OCI-LY7 (cell line): ENCODE measurements around the gene ARV1.
"Not testable (repeated sequence)": the region's sequence is repeated elsewhere in the genome, so short reads cannot be mapped to it uniquely, and the experiment has no call there.

Source experiments
- EZH2phosphoT487 ChIP-seq: fragments of 200-600 bp; sonication (generic); IDR thresholded peaks from 2 replicates; pipeline ENCODE4 v1.6.1; 2018; ENCODE audit warnings: low read depth, borderline replicate concordance, mild to moderate bottlenecking, mixed run types, antibody characterized with exemption, low read length, moderate library complexity, mixed read lengths
- TF ChIP-seq, protein P1 (sequence below): fragments of 200-600 bp; sonication (generic); conservative IDR thresholded peaks from 2 replicates; pipeline ENCODE4 v1.5.1; 2014; ENCODE audit warnings: mild to moderate bottlenecking, antibody characterized with exemption, low read length, moderate library complexity, mixed read lengths

DNA sequence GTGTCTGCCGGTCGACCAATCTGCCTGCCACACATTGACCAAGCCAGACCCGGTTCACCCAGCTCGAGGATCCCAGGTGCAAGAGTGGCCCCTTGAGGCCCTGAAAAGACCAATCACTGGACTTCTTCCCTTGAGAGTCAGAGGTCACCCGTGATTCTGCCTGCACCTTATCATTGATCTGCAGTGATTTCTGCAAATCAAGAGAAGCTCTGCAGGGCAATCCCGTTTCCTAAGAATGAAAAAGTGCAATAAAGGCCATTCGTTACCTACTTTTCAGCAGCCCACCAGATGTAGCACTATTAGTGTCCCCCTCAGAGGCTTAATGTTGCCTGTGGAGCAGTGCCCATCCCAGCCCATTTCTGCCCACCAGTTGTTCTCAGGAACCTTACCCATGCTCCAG is 43.6 kb downstream of the ARV1 start:
- TF ChIP-seq, protein P1, sequence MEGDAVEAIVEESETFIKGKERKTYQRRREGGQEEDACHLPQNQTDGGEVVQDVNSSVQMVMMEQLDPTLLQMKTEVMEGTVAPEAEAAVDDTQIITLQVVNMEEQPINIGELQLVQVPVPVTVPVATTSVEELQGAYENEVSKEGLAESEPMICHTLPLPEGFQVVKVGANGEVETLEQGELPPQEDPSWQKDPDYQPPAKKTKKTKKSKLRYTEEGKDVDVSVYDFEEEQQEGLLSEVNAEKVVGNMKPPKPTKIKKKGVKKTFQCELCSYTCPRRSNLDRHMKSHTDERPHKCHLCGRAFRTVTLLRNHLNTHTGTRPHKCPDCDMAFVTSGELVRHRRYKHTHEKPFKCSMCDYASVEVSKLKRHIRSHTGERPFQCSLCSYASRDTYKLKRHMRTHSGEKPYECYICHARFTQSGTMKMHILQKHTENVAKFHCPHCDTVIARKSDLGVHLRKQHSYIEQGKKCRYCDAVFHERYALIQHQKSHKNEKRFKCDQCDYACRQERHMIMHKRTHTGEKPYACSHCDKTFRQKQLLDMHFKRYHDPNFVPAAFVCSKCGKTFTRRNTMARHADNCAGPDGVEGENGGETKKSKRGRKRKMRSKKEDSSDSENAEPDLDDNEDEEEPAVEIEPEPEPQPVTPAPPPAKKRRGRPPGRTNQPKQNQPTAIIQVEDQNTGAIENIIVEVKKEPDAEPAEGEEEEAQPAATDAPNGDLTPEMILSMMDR: not testable (repeated sequence)
- not testable (repeated sequence) for TF ChIP-seq EZH2phosphoT487
